HG02798 (cell line): ENCODE data around the gene TCERG1L.
"Not testable (repeated sequence)": the region's sequence is repeated elsewhere in the genome, so short reads cannot be mapped to it uniquely, and the experiment has no call there.

Experiments used
- ATAC-seq: cut with Tn5 transposase; IDR thresholded peaks from one replicate; pipeline ENCODE4 v1.9.1; 2021; ENCODE audit warnings: mild to moderate bottlenecking; ENCODE audit not compliant: unreplicated experiment, poor library complexity

TCERG1L gene

GRCh38 chr10:131116216-131116990 is 195.1 kb downstream of the TCERG1L start:
- ATAC-seq, result no peak

- no peak for ATAC-seq
Observed at GRCh38 chr10:131115801-131116200, 195.7 kb downstream of the TCERG1L start.

- no peak for ATAC-seq
Observed at GRCh38 chr10:131115321-131115720, 196.2 kb downstream of the TCERG1L start.

GRCh38 chr10:131114846-131115245 is 196.7 kb downstream of the TCERG1L start:
- ATAC-seq, result no peak

DNA sequence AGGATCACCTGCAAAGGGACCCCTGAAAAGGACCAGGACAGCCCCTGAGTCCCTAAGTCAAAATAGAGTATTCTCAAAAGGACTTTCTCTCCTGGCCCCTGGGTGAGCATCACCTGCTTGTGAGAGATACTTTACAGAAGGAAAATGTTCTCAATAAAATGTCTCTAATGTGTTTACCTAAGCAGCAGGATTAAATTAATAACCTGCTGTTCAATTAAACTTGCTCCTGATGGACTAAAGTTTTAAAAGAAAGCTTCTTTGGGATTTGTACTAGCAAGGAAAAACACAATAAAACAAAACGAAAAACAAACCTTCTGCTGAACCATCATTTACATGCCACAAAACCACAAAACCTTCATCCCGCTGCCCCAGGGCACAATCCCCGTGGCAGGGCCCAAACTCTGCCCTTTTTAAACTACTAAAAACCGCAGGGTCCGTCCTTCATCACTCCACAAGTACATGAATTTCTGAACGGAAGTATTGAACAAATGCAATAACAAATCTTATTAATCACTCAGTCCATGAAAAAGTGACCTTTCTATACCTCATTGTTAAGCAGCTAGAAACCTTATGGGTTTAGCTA is 197.7 kb downstream of the TCERG1L start:
- no peak for ATAC-seq

GRCh38 chr10:131113165-131113564 is 198.4 kb downstream of the TCERG1L start:
- ATAC-seq, result no peak

GRCh38 chr10:131112691-131113090 is 198.8 kb downstream of the TCERG1L start:
- no peak for ATAC-seq

GRCh38 chr10:131111471-131112080 is 199.9 kb downstream of the TCERG1L start:
- no peak for ATAC-seq

DNA sequence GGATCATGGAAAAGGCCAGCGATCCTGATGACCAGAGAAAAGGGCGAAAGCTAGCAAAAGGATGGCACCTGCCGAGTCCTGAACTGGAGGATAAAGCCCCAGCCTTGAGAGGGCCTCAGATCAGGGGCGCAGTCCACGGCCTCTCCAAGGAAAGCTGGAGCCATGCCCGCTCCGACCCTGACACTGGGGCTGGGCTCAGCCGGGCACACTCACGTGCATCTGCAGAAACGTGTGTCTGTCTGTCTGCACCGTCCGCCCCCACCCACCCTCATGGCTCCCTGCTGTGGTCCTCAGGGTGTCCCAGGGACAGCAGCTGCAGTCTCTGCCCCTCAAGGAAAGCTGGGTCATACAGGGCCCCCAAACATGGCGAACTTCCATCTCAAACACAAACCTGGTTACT is 200.5 kb downstream of the TCERG1L start:
- ATAC-seq, result no peak

GRCh38 chr10:131110241-131110783 is 201.2 kb downstream of the TCERG1L start:
- ATAC-seq, result no peak

GRCh38 chr10:131109726-131110125 is 201.8 kb downstream of the TCERG1L start:
- no peak for ATAC-seq

- ATAC-seq, result no peak
Observed at GRCh38 chr10:131109291-131109690, 202.2 kb downstream of the TCERG1L start.

- no peak for ATAC-seq
Observed at GRCh38 chr10:131107970-131108369, 203.6 kb downstream of the TCERG1L start.

GRCh38 chr10:131102676-131103075 is 208.8 kb downstream of the TCERG1L start:
- no peak for ATAC-seq

GRCh38 chr10:131102147-131102546 is 209.4 kb downstream of the TCERG1L start:
- ATAC-seq, result no peak

DNA sequence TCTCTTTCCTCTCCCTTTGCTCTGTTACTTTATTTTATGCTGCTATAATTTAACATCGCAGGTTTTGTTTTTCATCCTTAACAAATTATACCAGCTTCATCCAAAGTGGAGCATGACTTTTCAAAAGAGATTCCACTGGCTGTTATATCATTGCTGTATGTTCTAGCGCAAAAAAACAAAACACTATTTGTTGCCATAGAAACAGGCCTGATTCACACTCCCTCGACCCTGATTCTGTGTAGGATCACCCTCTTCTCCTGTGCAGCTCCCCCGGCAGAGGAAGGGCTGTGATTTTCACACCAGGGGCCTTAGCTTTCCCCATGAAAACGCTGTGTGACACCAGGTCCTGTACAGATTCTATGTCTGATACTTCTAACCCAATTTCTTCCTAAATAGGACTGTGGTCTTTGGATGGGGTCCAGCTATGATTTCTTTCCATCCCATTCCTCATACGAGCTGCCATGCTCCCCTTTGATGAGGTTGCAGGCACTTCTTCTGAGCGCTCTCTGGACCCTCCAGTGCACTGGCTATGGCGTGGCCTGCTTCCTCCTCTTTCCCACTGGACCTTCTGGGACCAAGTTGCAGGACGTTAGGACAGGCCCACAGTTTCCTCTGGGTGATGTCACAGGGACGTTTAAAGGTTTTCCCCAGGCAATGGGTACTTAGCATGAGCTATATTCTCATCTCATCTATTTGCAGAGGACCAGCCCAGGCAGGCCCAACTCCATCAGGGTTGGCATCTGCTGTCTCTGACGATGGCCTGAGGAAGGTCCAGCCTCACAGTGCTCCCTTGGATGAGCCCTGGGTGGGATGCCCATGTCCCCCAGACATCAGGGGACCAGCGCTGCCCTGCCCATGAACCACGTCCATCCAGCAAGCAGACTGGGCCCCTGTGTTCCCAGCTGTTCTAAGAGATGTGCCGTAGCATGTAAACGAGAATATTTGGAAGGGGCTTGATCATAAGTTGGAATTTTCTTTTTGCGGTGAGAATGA is 210.8 kb downstream of the TCERG1L start:
- ATAC-seq, result not testable (repeated sequence)

DNA sequence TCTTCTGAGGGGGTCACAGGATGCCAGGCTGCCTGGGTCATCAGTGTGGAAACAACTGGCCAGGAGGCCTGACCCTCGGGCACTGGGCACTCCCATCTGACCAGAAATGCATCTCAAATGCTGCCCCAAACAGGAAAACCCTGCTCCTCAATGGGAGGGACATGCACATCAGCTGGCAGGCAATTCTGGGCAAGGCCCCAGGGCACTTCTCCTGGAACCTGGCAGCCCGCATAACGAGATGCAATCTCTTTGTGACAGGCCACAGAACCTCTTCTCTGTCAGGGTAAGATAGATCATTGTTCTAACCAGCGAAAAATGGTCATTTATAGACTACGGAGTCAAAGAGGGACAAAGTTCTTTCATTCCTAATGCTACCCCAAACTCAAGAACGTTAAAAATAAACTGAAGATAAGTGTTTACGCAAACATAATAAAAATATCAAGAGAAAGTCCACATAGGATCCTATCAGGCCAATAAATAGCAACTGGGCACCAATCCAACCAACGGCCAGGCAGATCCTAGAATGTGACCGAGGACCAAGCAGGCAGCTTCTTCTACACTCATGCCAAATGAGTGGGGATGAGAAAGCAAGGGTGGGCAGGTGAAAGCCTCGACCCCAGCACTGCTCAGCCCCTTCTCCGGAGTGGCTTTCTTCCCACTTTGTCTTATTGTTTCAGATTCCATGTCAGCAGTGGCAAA is 212.3 kb downstream of the TCERG1L start:
- ATAC-seq, result no peak

GRCh38 chr10:131098416-131098952 is 213.0 kb downstream of the TCERG1L start:
- no peak for ATAC-seq

- no peak for ATAC-seq
Observed at GRCh38 chr10:131096031-131096430, 215.5 kb downstream of the TCERG1L start.

DNA sequence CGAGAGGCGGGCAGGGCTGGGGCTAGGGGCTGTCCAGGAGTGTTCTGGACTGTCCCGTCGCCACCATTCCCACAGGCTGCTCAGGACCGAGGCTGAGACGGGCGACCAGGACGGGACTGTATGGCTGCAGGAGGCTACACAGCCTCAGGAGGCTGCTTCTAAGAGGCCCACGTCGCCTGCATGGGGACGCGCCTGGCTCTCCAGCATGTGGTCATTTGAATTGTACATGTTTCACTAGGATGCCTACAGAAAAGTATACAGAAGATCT is 216.3 kb downstream of the TCERG1L start:
- no peak for ATAC-seq
